ENCODE results near the gene PFKFB1.

Gene PFKFB1

DNA sequence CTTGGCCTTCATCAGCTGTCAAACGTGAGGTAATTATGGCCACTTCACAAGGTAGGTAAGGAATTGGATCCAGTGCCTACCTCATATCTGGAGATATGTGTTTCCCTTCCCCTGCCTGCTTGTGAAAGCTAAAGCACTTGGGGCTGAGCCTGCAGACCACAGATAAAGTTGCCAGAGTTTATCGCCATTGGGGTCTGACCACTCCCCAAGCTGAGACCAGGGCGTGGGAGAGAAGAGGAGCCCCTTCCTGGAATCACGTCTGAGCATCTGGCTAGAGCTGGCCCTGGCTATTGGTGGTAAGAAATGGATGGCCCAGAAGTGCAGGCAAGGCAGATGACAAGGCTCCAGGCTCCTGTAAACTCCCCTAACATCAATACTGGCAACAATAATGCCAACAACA is 34.1 kb upstream of the PFKFB1 start:
- TF ChIP-seq, protein P1, sequence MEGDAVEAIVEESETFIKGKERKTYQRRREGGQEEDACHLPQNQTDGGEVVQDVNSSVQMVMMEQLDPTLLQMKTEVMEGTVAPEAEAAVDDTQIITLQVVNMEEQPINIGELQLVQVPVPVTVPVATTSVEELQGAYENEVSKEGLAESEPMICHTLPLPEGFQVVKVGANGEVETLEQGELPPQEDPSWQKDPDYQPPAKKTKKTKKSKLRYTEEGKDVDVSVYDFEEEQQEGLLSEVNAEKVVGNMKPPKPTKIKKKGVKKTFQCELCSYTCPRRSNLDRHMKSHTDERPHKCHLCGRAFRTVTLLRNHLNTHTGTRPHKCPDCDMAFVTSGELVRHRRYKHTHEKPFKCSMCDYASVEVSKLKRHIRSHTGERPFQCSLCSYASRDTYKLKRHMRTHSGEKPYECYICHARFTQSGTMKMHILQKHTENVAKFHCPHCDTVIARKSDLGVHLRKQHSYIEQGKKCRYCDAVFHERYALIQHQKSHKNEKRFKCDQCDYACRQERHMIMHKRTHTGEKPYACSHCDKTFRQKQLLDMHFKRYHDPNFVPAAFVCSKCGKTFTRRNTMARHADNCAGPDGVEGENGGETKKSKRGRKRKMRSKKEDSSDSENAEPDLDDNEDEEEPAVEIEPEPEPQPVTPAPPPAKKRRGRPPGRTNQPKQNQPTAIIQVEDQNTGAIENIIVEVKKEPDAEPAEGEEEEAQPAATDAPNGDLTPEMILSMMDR (IDR thresholded peaks at IDR 0.05; ENCODE audit: low read depth, low read length): no peak
- no peak overlapping the region for H3K4me3 ChIP-seq (ENCODE audit: low read depth, low read length)

DNA sequence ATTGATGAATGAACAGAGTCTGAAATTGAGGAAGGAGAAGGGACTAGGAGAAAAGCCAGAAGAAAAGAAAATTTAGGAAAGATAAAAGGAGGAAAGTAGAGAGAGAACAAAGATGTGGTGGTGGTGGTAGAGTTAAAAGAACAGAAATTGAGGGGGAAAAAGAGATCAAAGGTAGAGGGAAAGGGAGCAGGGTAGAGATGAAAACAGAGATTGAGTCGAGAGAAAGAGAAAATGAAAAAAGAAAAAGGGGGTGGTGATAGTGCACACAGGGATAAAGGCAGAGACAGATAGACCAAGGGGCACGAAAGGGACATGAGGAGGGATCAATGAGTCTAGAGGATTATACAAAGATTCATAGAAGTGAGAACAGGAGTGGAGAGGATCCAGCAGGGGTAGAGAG is 32.9 kb upstream of the PFKFB1 start:
- H3K4me3 ChIP-seq (ENCODE audit: low read depth, low read length): no peak overlapping the region
- TF ChIP-seq, protein P1 (IDR thresholded peaks at IDR 0.05; ENCODE audit: low read depth, low read length): no peak

DNA sequence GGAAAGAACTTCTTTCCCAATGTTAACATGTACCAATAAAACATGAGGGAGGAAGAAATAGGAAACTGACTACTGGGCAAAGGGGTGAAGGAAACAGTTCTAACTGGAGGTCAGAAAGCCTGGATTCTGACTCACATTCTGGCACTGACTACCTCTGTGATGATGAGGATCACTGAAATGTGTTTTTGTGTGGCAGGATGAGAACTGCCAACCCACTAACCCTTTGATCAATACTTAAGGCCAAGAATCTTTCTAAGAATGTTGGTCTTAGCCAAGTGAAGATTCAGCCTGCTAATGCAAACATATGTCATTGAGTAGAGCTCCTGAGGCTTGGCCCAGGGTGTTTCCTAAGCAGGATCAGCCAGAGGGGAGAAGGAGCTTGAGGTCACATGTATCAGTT is 32.2 kb upstream of the PFKFB1 start:
- TF ChIP-seq, protein P1 (IDR thresholded peaks at IDR 0.05; ENCODE audit: low read depth, low read length): no peak
- H3K4me3 ChIP-seq (ENCODE audit: low read depth, low read length): no peak overlapping the region

DNA sequence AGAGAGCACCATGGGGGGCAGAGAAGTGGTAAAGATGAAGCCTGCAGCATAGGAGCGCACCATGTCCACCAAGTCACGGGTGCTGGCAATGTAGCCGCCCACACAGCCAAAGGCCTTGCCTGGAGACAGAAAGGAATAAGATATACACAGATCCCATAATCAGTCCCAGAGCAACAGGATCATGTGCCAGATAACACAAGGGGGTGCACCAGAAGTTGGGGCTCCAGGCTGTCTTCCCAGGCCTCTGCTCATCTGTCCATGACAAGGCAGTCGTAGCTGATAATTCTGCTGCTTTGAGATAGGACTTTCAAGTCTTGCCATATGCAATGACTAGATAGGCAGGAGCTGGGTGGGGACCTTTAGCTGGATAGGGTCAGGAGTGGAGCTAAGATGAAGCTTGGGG is 20.9 kb upstream of the PFKFB1 start:
- TF ChIP-seq, protein P1 (IDR thresholded peaks at IDR 0.05; ENCODE audit: low read depth, low read length): no peak
- no peak overlapping the region for H3K4me3 ChIP-seq (ENCODE audit: low read depth, low read length)

DNA sequence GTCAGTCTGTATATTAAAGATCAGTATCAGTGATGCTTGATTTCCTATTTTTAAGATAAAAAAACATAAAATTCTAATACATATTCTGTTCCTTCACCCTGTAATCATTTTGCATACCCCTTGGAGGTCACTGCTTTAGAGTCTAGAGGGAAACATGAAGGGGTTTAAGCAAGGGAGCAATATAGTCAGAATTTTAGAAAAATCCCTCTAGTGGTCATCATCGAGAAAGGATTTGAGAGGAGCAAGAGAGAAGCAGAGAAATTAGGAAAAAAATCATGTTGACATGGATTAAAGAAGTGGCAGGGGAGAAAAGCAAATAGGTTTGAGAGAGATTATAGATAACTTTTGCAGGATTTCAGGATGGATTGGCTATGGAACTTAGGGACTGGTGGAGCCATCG is 17.3 kb upstream of the PFKFB1 start:
- no peak overlapping the region for H3K4me3 ChIP-seq (ENCODE audit: low read depth, low read length)
- TF ChIP-seq, protein P1 (IDR thresholded peaks at IDR 0.05; ENCODE audit: low read depth, low read length): 0 out of 2 replicates have a peak, but pooled peaks have one; percentile 16

DNA sequence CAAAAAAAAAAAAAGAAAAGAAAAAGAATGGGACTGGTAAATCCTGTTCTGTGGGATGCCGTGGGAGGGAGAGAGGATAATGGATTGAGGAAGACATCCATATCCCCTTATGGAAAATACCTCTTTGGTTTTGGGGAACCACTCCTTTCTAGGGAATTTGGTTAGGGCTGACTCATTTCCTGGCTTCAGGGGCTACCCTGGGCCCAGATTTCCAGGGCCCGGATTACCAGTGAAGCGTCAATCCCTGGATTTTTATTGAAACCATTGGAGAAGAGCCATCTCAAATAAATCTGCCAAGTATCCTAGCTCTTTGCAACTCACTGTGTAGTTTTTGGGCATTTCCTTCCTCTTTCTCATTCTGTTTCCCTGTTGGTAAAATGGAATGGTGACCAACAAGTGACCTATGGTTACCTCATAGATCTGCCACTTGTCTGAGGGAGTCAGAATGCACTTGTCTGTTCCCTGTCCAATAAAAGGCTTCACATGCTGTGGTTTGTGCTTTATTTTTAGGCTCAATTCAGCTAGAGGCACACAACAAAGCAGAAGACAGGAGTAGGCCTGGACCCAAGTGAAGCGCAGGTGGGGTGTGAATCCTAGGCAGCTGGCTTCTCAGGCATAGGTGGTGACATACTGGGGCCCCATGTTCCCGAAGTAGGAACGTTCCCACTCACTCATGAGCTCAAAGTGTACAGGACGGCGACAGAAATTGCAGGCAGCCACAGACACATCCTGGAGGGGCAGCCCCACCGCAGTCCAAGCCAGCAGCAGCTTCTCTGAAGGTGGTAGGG is 14.8 kb upstream of the PFKFB1 start:
- no peak overlapping the region for H3K4me3 ChIP-seq (ENCODE audit: low read depth, low read length)
- TF ChIP-seq, protein P1 (IDR thresholded peaks at IDR 0.05; ENCODE audit: low read depth, low read length): no peak

DNA sequence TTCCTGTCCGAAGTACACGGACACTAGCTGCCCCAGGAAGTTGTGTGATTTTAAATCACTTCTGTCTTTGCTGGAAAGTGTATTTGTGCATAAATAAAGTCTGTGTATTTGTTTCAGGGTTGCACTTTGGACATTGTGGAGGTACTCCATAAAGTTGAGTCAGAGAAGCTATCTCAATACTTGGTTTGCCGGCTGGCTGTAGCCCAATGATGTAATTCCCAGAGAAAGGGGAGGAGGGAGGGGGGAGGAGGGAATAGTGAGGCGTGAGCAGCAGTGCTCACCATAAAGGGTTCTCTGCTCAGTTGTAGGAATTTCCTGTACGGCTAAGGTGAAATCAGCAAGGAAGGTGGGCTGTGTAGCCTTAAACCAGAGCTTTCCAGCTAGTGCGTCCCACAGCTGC is 13.7 kb upstream of the PFKFB1 start:
- no peak overlapping the region for H3K4me3 ChIP-seq (ENCODE audit: low read depth, low read length)
- TF ChIP-seq, protein P1 (IDR thresholded peaks at IDR 0.05; ENCODE audit: low read depth, low read length): no peak
